Kidney (tissue), 14 donors: ENCODE data around the gene ITGBL1. TPM values are rescaled to one million over a fixed set of nuclear protein-coding genes. Genes with fewer than 3 reads are reported as not detected.

Experiments used
- DNase-seq, 5 donors: peaks; one replicate each; pipeline ENCODE4 v3.0.0-alpha.2; 2013 to 2020
- FAIRE-seq: peaks from 2 replicates; lab custom pipeline; 2012; peaks lifted over from hg19 to GRCh38; lab: Jason Lieb, UNC
- H3K27ac ChIP-seq, 2 donors: one replicate each; pipeline ENCODE4 v1.7.0; 2013; ENCODE audit warnings: low read depth in 2 of 2, low read length in 2 of 2, inconsistent platforms in 1 of 2
- H3K27me3 ChIP-seq: one replicate; pipeline ENCODE4 v1.7.1; 2013; ENCODE audit warnings: low read length, inconsistent platforms; ENCODE audit not compliant: control insufficient read depth, insufficient read depth
- H3K36me3 ChIP-seq, 3 donors: one replicate each; pipeline versions ENCODE4 v1.7.0 to v1.7.1; 2013; ENCODE audit warnings: low read length in 3 of 3, control low read depth in 1 of 3, inconsistent platforms in 1 of 3; ENCODE audit not compliant: insufficient read depth in 3 of 3, control insufficient read depth in 2 of 3
- H3K4me1 ChIP-seq, 3 donors: one replicate each; pipeline versions ENCODE4 v1.7.0 to v1.7.1; 2013; ENCODE audit warnings: low read length in 3 of 3, inconsistent platforms in 1 of 3, low read depth in 1 of 3; ENCODE audit not compliant: control insufficient read depth in 2 of 3, insufficient read depth in 2 of 3
- H3K4me3 ChIP-seq, 3 donors: one replicate each; pipeline versions ENCODE4 v1.7.0 to v1.8.1; 2013; ENCODE audit warnings: low read length in 3 of 3, control low read depth in 1 of 3, inconsistent platforms in 1 of 3
- H3K9ac ChIP-seq, 3 donors: one replicate each; pipeline versions ENCODE4 v1.7.0 to v1.7.1; 2013; ENCODE audit warnings: low read length in 3 of 3, control low read depth in 1 of 3, inconsistent platforms in 1 of 3
- H3K9me3 ChIP-seq, 3 donors: one replicate each; pipeline versions ENCODE4 v1.7.0 to v1.7.1; 2013; ENCODE audit warnings: low read length in 3 of 3, control low read depth in 1 of 3, inconsistent platforms in 1 of 3; ENCODE audit not compliant: control insufficient read depth in 2 of 3, insufficient read depth in 1 of 3
- CTCF ChIP-seq: IDR thresholded peaks from 3 replicates; pipeline ENCODE4 v1.5.1; 2012; ENCODE audit warnings: mild to moderate bottlenecking, moderate library complexity, borderline replicate concordance; ENCODE audit not compliant: insufficient read depth; ENCODE audit errors: extremely low read depth
- intact Hi-C: fragments of 100-400 bp; cut with DNase I; formaldehyde crosslinking; loops from one replicate; pipeline ENCODE4 v1.11.1; 2022
- polyA plus RNA-seq: library from polyadenylated mRNA; stranded (reverse); fragments of 350-450 nt; fragmentation: Illumina TruSeq; extraction: RNeasy Lipid Tissue Mini Kit (QIAGEN cat#74804); gene quantifications from one replicate; pipeline ENCODE4 v1.2.3, GENCODE V29; 2014; ENCODE audit warnings: low read depth, low replicate concordance; ENCODE audit not compliant: insufficient read depth
- total RNA-seq: library from RNA; stranded (reverse); fragmentation: NEBNext Ultra II Directional; extraction: Animal tissue kit (Norgen Biotek cat#: 25700); gene quantifications from one replicate; pipeline ENCODE4 v1.2.1, GENCODE V29; 2021
- donor health status: control.
- donor health status: control.
- donor health status: control.
- donor health status: control.
- donor health status: control.
- donor health status: DM: yes; HTN: yes; CAD: no.
- donor health status: Normal renal cell carcinoma (clear cell type).

Gene ITGBL1
- total and polyA plus RNA-seq, 2 donors from 2014 or later: 1.4 to 7.7 TPM

GRCh38 chr13:101763191-101763590 lies 310.7 kb downstream of the ITGBL1 start:
- Histone ChIP-seq H3K27me3 (no peaks in the 10 kb centered on the region), H3K36me3 (no peaks in the 10 kb centered on the region), H3K4me3 (no peak overlapping the region), H3K9ac (no peak overlapping the region), H3K9me3 (no peaks in the 10 kb centered on the region), H3K4me1 (no peaks in the 10 kb centered on the region), H3K27ac (no peak overlapping the region)
- DNase-seq (no peak), FAIRE-seq (no peak)
- intact Hi-C loops: loop anchor here (10.0 kb wide), 1 partner anchor 248 kb away; no protein-coding TSS in a partner anchor
- no peak for TF ChIP-seq CTCF

Other genes starting within 250 kb of the ITGBL1 start
- 2.4 TPM for gene NALCN, start 36.2 kb upstream of the ITGBL1 start, total RNA-seq
- gene NALCN, start 36.2 kb upstream of the ITGBL1 start, polyA plus RNA-seq: 0.43 TPM